ENCODE data around the gene CD96.

GRCh38 chr3:111581403-111582119 lies 39.6 kb downstream of the CD96 start:
- TF ChIP-seq CTCF (conservative IDR thresholded peaks at IDR 0.05; ENCODE audit: low read length) = no peak
- no peak for TF ChIP-seq EZH2phosphoT487 (IDR thresholded peaks at IDR 0.05; ENCODE audit: borderline replicate concordance, low read depth, low read length)

All from OCI-LY7 (cell line).